Liver (tissue), 9 donors: ENCODE results near the gene LAMC3. TPM values are rescaled to one million over a fixed set of nuclear protein-coding genes. Genes with fewer than 3 reads are reported as not detected.

ENCODE experiments used
- DNase-seq: peaks from one replicate; pipeline ENCODE4 v3.0.0-alpha.2; 2017; ENCODE audit warnings: low spot score
- H3K27ac ChIP-seq, 2 donors: one replicate each; pipeline ENCODE4 v1.7.0; 2013; ENCODE audit warnings: inconsistent platforms in 2 of 2, low read length in 2 of 2, control low read depth in 1 of 2, low read depth in 1 of 2, mild to moderate bottlenecking in 1 of 2
- H3K27me3 ChIP-seq, 4 donors: one replicate each; pipeline versions ENCODE4 v1.6.1 to v1.7.0; 2013; ENCODE audit warnings: low read length in 3 of 4, inconsistent platforms in 1 of 4, mild to moderate bottlenecking in 1 of 4, moderate library complexity in 1 of 4; ENCODE audit not compliant: control insufficient read depth in 4 of 4, insufficient read depth in 4 of 4
- H3K36me3 ChIP-seq, 4 donors: one replicate each; pipeline versions ENCODE4 v1.6.1 to v1.7.0; 2013; ENCODE audit warnings: low read length in 3 of 4, mild to moderate bottlenecking in 3 of 4, low read depth in 1 of 4, moderate library complexity in 1 of 4; ENCODE audit not compliant: control insufficient read depth in 4 of 4, insufficient read depth in 3 of 4
- H3K4me1 ChIP-seq, 4 donors: one replicate each; pipeline versions ENCODE4 v1.6.1 to v1.7.0; 2013; ENCODE audit warnings: low read length in 3 of 4, mild to moderate bottlenecking in 3 of 4, moderate library complexity in 1 of 4; ENCODE audit not compliant: control insufficient read depth in 4 of 4, insufficient read depth in 4 of 4
- H3K4me3 ChIP-seq, 3 donors: one replicate each; pipeline versions ENCODE4 v1.6.1 to v1.7.0; 2013; ENCODE audit warnings: low read length in 3 of 3, control low read depth in 1 of 3, low read depth in 1 of 3, mild to moderate bottlenecking in 1 of 3
- H3K9ac ChIP-seq, 2 donors: one replicate each; pipeline ENCODE4 v1.7.0; 2013; ENCODE audit warnings: low read length in 2 of 2, mild to moderate bottlenecking in 2 of 2, moderate library complexity in 2 of 2, control low read depth in 1 of 2, low read depth in 1 of 2
- H3K9me3 ChIP-seq, 4 donors: one replicate each; pipeline versions ENCODE4 v1.6.1 to v1.7.0; 2013; ENCODE audit warnings: low read length in 3 of 4; ENCODE audit not compliant: control insufficient read depth in 4 of 4
- CTCF ChIP-seq: fragments of 150-350 bp; IDR thresholded peaks from 2 replicates; pipeline ENCODE4 v1.5.1; 2017; ENCODE audit warnings: improper control_type of control experiment, low read depth, low read length; ENCODE audit not compliant: missing input control
- FOXA1 ChIP-seq: IDR thresholded peaks from 2 replicates; pipeline ENCODE4 v1.6.1; 2016; ENCODE audit warnings: antibody characterized with exemption
- FOXA2 ChIP-seq: IDR thresholded peaks from 2 replicates; pipeline ENCODE4 v1.6.1; 2016; ENCODE audit warnings: antibody characterized with exemption
- HNF4A ChIP-seq, 2 donors: conservative IDR thresholded peaks; 2 replicates each; pipeline ENCODE4 v1.6.1; 2016; ENCODE audit warnings: antibody characterized with exemption in 2 of 2, mild to moderate bottlenecking in 2 of 2
- HNF4G ChIP-seq: IDR thresholded peaks from 2 replicates; pipeline ENCODE4 v1.6.1; 2016; ENCODE audit warnings: antibody characterized with exemption
- MAX ChIP-seq: IDR thresholded peaks from 2 replicates; pipeline ENCODE4 v1.6.1; 2016; ENCODE audit warnings: antibody characterized with exemption
- NR2F2 ChIP-seq: IDR thresholded peaks from 2 replicates; pipeline ENCODE4 v1.6.1; 2016; ENCODE audit warnings: antibody characterized with exemption
- RAD21 ChIP-seq, 2 donors: IDR thresholded peaks; 2 replicates each; pipeline ENCODE4 v1.6.1; 2016; ENCODE audit warnings: antibody characterized with exemption in 2 of 2, mild to moderate bottlenecking in 2 of 2
- SP1 ChIP-seq: IDR thresholded peaks from 2 replicates; pipeline ENCODE4 v1.6.1; 2018; ENCODE audit warnings: antibody characterized with exemption, mild to moderate bottlenecking
- TAF1 ChIP-seq: conservative IDR thresholded peaks from 2 replicates; pipeline ENCODE4 v1.6.1; 2016; ENCODE audit warnings: antibody characterized with exemption, mild to moderate bottlenecking
- YY1 ChIP-seq: IDR thresholded peaks from 2 replicates; pipeline ENCODE4 v1.6.1; 2016; ENCODE audit warnings: antibody characterized with exemption, mild to moderate bottlenecking
- WGBS: extraction: QIAGEN DNeasy Blood & Tissue Kit; methylation state at CpG from one replicate; pipeline ENCODE4 v1.1.7; 2013; 5-methylcytosine and 5-hydroxymethylcytosine counted together
- polyA plus RNA-seq, 2 donors: library from polyadenylated mRNA; stranded (reverse) in 1 of 2; unstranded in 1 of 2; fragments of 200-250 nt in 1 of 2; fragments of >200 nt in 1 of 2; fragmentation: Nextera tagmentation in 1 of 2; extraction: Ambion mirVana in 1 of 2; gene quantifications; one replicate each; pipeline versions ENCODE4 v1.2.1 to v1.2.3, GENCODE V29; 2013 to 2015
- total RNA-seq, 2 donors: library from RNA; depleted of rRNA; stranded (reverse); fragments of >200 nt; gene quantifications; one replicate each; pipeline ENCODE4 v1.2.3, GENCODE V29; 2014
- TF ChIP-seq, protein P1 (sequence below): IDR thresholded peaks from 2 replicates; pipeline ENCODE4 v1.6.1; 2016; ENCODE audit warnings: antibody characterized with exemption, mild to moderate bottlenecking
- TF ChIP-seq, protein P2 (sequence below): IDR thresholded peaks from 2 replicates; pipeline ENCODE4 v1.6.1; 2016; ENCODE audit warnings: antibody characterized with exemption
- donor health status: healthy.
- donor health status: healthy.
- donor health status: healthy.
- donor health status: healthy.
- donor health status: healthy.

LAMC3 gene
- total and polyA plus RNA-seq, 4 donors: 1.4 to 5.9 (median 2.9) TPM

- no peaks in the 10 kb centered on the region for H3K9me3 ChIP-seq
- no peak overlapping the region for H3K4me3 ChIP-seq
- H3K9ac ChIP-seq: no peak overlapping the region
- no peaks in the 10 kb centered on the region for H3K4me1 ChIP-seq
- H3K27ac ChIP-seq: no peak overlapping the region
- H3K36me3 ChIP-seq: no peaks in the 10 kb centered on the region
- TF ChIP-seq TAF1 (no peak), FOXA1 (no peak), HNF4A (conservative IDR thresholded peaks at IDR 0.05) (no peak), YY1 (no peak), SP1 (no peak), CTCF (no peak), FOXA2 (no peak), NR2F2 (no peak), RAD21 (IDR thresholded peaks at IDR 0.05) (no peak), MAX (no peak), HNF4G (no peak)
- TF ChIP-seq, protein P1, sequence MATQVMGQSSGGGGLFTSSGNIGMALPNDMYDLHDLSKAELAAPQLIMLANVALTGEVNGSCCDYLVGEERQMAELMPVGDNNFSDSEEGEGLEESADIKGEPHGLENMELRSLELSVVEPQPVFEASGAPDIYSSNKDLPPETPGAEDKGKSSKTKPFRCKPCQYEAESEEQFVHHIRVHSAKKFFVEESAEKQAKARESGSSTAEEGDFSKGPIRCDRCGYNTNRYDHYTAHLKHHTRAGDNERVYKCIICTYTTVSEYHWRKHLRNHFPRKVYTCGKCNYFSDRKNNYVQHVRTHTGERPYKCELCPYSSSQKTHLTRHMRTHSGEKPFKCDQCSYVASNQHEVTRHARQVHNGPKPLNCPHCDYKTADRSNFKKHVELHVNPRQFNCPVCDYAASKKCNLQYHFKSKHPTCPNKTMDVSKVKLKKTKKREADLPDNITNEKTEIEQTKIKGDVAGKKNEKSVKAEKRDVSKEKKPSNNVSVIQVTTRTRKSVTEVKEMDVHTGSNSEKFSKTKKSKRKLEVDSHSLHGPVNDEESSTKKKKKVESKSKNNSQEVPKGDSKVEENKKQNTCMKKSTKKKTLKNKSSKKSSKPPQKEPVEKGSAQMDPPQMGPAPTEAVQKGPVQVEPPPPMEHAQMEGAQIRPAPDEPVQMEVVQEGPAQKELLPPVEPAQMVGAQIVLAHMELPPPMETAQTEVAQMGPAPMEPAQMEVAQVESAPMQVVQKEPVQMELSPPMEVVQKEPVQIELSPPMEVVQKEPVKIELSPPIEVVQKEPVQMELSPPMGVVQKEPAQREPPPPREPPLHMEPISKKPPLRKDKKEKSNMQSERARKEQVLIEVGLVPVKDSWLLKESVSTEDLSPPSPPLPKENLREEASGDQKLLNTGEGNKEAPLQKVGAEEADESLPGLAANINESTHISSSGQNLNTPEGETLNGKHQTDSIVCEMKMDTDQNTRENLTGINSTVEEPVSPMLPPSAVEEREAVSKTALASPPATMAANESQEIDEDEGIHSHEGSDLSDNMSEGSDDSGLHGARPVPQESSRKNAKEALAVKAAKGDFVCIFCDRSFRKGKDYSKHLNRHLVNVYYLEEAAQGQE: no peak
- DNase-seq: no peak
- H3K27me3 ChIP-seq: no peaks in the 10 kb centered on the region
- WGBS: 71% methylated on average over 14 of the region's 14 CpGs
These were observed 15.5 kb upstream of the LAMC3 start for GRCh38 chr9:130993303-130994030.

- no peaks in the 10 kb centered on the region for H3K4me1 ChIP-seq
- 69% methylated on average over 6 of the region's 6 CpGs for WGBS
These were observed 14.6 kb upstream of the LAMC3 start for GRCh38 chr9:130994135-130995085.

More at GRCh38 chr9:130994135-130995085, 14.6 kb upstream of the LAMC3 start:
- Histone ChIP-seq H3K27me3 (no peaks in the 10 kb centered on the region), H3K9ac (no peak overlapping the region), H3K4me3 (no peak overlapping the region), H3K36me3 (no peaks in the 10 kb centered on the region), H3K9me3 (no peaks in the 10 kb centered on the region), H3K27ac (no peak overlapping the region)
- TF ChIP-seq SP1 (no peak), FOXA1 (no peak)
- TF ChIP-seq, protein P2, sequence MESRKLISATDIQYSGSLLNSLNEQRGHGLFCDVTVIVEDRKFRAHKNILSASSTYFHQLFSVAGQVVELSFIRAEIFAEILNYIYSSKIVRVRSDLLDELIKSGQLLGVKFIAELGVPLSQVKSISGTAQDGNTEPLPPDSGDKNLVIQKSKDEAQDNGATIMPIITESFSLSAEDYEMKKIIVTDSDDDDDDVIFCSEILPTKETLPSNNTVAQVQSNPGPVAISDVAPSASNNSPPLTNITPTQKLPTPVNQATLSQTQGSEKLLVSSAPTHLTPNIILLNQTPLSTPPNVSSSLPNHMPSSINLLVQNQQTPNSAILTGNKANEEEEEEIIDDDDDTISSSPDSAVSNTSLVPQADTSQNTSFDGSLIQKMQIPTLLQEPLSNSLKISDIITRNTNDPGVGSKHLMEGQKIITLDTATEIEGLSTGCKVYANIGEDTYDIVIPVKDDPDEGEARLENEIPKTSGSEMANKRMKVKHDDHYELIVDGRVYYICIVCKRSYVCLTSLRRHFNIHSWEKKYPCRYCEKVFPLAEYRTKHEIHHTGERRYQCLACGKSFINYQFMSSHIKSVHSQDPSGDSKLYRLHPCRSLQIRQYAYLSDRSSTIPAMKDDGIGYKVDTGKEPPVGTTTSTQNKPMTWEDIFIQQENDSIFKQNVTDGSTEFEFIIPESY: no peak
- no peak for DNase-seq
